HG02870 (cell line): ENCODE measurements around the gene SV2C.

Experiments used
- ATAC-seq: cut with Tn5 transposase; IDR thresholded peaks from one replicate; pipeline ENCODE4 v1.9.1; 2021; ENCODE audit warnings: mild to moderate bottlenecking, moderate library complexity; ENCODE audit not compliant: unreplicated experiment

SV2C gene

GRCh38 chr5:76249621-76250020 lies 166.4 kb downstream of the SV2C start:
- no peak for ATAC-seq

DNA sequence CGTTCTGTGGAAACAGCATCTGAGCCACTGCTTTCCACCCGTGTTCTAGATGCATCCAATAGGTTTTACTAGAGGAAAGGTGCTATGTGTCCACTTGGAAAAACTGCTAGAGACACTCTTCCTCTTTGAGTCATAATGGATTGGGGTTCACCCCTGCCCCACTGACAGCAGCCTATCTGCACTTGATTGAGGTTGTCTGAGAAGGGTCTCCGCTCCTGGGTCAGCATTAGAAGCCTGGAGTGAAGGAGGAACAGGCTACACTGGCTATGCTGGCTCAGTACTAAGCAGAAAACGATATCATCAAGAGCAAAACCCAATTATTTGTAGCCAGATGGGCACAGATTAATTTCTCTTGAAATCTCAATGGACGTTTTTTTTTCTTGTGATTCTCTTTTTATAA lies 167.3 kb downstream of the SV2C start:
- no peak for ATAC-seq

DNA sequence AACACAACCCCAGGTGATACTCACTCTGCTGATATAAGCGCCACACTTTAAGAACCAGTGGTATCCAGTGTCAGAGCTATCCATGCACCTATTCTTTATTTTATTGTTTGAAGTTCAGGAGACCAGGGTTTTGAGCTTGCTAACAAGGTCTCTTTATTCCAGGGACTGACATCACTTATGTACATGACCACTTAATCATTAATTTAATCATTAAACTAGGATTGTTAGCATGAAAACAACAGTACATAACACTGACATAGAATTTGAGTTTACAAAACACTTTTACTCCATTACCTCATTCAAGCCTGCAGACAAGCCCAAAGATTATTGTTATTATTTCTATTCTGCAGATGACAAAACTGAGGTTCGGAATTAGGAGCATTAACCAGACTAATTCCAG lies 168.5 kb downstream of the SV2C start:
- ATAC-seq: no peak

- no peak for ATAC-seq
Observed at GRCh38 chr5:76252437-76252836, 169.3 kb downstream of the SV2C start.

DNA sequence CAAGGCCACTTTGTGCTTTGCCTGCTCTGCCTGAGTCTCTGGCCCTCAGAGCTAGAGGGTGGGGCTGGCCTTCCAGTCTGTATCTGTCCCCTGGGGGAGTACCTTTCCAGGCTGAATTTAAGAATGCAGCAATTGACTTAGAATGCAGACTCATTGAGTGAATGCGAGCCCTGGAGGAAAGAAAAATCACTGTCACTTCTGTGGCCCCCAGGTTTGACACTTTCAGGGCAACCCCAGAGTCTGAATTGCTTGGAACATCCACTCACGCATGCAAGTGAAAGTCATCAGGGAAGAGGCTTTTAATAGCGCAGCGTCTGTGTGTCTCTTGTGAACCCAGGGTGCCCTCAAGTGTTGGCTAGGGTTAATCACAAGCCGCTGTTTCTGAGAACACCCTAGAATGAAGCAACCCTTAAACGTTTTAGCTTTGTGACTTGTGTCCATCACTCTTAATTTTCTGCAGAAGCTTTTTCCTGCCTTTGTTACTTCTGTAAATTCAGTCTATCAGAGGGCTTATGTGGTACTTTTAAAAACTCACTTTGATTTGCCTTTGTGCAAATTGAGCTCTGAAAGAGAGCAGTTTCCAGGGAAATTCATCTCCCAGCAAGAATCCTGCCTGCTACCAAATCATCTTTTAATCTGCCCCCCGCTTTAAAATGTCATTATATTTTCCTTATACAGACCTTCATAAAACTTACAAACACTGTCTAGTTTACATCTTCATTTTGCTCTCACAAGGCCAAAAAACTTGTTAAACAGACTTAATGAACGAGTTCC lies 173.1 kb downstream of the SV2C start:
- peak; percentile 66 for ATAC-seq

DNA sequence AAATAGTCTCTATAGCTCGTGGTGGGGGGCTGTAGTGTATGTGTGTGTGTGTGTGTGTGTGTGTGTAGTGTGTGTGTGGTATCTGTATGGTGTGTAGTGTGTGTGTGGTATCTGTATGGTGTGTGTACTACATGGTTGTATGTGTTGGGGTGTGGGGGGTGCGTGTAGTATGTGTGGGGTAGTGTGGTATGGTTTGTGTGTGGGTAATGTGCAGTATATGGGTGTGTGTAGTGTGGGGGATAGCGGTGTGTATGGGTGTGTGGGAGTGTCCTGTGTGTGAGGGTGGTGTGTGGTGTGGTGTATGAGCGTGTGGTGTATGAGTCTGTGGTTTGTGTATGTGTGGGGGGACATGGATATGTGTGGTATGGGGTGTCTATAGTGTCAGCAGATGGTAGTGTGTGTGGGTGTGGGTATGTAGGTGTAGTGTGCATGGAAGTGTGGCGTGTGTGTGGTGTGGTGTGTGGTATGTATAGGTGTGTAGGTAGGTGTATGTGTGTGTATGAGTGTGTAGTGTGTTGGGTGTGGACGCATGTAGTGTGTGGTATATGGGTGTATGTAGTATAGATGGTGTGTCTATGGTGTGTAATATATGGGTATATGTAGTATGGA lies 174.1 kb downstream of the SV2C start:
- ATAC-seq: no peak

GRCh38 chr5:76257897-76258296 lies 174.7 kb downstream of the SV2C start:
- ATAC-seq: no peak

GRCh38 chr5:76264681-76265080 lies 181.5 kb downstream of the SV2C start:
- ATAC-seq: no peak

GRCh38 chr5:76269259-76269931 lies 186.2 kb downstream of the SV2C start:
- ATAC-seq: no peak

GRCh38 chr5:76269932-76270610 lies 186.9 kb downstream of the SV2C start:
- ATAC-seq: peak; percentile 48

DNA sequence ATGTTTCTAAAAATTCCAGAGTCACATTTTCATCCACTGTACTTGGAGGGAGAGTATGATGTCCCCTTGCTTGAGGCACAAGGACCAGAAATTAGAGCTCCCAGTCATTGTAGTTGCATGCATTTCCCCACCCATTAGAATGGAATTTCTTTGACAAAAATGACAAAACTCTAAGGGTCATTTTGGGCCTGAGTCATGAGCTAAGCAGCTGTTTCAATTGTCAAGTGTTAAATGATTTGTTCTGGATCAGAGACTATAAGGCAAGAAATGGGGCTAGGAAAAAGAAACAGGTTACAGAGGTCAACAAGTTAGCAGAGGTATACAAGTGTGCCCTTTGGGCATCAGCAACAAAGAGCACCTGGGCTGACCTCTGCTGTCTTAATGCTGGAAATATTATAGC lies 188.7 kb downstream of the SV2C start:
- ATAC-seq: no peak

DNA sequence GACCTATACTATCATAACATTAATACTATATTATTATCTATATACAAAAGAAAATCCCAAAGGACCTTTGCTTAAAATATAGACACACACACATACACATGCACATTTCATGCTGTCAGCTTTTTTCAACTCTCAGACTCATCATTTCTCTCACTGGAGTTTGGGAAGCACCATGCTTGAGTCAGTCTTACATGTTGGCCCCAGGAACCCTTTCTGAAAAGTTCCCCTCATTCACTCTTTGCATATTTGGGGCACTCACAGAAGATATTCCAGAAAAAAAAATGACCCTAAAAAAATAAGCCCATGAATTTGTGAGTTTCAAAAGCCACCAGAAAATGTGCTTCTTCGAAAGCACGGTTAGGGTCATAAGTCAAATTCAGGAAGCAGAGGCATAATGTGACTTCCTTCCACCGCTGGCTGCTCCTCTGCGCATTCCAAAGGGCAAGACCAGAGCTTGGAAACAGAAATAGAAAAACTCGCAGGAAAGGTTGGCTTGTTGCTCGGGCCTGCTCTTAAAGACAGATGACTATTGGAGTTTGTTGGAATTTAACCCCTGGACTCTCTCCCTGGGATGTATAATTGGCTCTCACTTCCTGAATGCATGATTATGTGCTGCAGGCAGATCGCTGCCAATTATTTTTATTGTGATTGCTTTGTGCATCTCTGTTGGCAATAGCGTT lies 190.2 kb downstream of the SV2C start:
- ATAC-seq: no peak

DNA sequence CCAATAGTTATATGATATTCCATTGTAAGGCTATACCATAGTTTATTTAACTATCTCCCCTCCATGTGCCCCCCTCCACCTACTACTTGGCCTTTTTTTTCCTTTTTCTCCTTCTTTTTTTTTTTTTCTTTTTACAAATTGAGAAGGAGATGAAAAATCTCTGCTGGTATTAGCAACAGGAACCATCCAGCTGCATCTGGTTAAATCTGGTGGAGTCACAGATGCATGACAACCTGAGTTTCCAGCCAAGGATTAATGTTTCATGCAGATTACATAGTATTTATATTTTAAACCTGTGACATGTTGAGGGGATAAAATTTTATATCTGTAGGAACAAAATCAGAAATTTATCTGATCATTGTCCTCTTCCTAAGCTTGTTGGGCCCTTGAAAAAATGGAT lies 191.4 kb downstream of the SV2C start:
- ATAC-seq: no peak

- no peak for ATAC-seq
Observed at GRCh38 chr5:76277736-76278135, 194.6 kb downstream of the SV2C start.

- ATAC-seq: no peak
Observed at GRCh38 chr5:76278261-76278789, 195.1 kb downstream of the SV2C start.

DNA sequence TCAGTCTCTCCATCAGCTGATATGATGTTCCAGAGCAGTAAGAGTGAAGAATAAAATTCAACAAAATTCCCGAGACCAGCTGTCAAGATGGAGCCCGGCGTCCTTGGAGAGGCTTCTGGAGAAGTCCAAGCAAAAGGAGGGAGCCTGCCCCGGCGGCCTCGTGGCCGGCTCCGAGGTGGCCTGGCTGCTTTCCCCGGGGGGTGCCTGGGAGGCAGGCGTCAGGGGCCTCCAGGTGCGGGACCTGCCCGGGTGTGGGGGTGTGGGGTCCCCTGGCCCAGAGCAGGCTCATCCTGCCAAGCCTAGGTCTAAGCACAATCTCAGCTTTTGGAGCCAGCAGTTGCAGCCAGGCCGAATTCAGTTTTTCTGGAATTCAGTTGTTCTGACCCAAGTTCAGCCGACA lies 197.3 kb downstream of the SV2C start:
- ATAC-seq: no peak

DNA sequence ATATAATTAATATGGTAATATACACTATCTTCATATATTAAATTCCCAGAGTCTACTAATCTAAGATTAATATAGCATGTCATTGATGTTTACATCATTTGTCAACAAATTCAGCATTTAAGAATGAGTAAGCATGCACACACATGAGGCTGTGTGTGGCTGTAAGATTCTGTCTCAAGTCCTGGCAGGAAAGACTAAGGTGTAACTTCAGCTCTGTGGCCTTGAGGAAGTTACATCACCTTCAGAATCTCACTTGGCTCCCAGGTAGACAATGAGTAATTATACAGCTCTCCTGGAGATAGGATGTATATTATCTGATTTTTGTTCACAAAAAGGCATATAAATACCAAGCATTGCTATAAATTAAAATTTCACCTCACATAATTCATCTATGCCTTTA lies 200.5 kb downstream of the SV2C start:
- no peak for ATAC-seq

- no peak for ATAC-seq
Observed at GRCh38 chr5:76289692-76290091, 206.5 kb downstream of the SV2C start.

- no peak for ATAC-seq
Observed at GRCh38 chr5:76290321-76290757, 207.2 kb downstream of the SV2C start.

DNA sequence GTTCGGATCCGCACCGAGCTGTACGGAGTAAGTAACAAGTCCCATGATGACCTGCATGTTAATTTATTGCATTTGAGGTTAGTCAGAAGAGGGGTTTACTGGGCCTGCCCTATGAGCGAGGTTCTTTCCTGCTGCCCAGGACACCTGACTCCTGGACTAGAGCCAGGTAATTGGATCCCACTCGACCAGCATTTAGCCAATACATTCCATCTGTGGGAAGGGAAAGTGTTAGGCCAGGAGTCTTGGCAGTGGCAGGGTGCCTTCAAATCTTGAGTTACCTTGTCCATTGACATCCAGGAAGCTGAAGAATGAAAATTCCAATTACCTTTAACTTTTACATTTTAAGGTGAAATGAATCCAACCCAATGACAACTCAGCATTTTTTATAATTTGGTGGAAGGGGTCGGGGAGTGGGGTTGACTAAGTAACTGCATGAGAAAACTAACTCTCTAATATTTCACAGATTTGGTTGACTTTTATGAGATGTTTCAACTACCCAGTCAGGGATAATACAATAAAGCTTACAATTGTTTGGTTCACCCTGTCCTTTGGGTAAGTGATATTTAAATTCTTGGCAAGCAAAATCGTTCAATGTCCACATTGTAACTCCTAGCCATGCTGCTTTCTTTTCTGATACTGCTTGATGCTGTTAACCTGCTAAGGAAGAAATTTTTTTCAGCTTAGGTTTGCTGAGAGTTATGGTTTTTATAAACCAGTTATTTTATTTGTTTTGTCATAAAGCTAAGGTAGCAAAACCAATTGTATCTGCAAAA lies 208.3 kb downstream of the SV2C start:
- no peak for ATAC-seq
